ENCODE data around the gene SNX21.
"Not testable (repeated sequence)": the region's sequence is repeated elsewhere in the genome, so short reads cannot be mapped to it uniquely, and the experiment has no call there.

Gene SNX21

DNA sequence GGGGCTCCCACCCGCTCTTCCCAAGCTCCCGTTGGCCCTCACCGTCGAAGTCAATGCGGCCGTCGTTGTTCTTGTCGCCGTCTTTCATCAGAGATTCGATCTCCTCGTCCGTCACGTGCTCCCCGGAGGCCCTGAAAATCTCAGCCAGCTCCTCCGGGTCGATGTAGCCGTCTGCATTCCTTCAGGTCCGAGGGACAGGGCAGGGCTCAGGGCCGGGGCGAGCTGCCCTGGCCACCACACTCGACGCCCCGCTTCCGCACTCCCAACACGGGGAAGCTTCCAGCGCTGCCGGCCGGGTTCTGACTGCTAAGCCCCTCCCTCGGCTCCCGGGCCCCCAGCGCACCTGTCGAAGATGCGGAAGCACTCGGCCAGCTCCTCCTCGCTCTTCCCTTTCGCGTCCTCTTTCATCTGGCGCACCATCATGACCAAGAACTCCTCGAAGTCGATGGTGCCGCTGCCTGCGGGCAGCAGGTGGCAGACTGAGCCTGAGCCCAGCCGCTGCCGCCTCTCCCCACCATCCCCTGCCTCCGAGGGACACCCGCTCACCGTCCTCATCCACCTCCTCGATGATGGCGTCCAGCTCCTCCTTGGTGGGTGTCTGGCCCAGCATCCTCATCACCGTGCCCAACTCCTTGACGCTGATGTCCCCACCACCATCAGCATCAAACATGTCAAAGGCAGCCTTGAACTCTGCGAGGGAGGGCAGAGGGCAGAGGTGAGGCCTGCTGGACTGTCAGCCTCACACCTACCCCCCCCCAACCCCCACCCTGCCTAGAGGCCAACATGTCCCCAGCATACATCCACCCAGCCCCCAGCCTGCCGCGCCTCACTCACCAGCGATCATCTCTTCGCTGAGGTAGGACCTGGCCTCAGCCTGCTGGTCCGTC is 9.4 kb upstream of the SNX21 start:
- DNase-seq (ENCODE audit: low read depth in 2 of 2): peak; percentile 21 to 39

GRCh38 chr20:45826381-45827019 is 7.1 kb upstream of the SNX21 start:
- no peak for DNase-seq (ENCODE audit: low read depth in 2 of 2)

- DNase-seq (ENCODE audit: low read depth in 2 of 2): no peak
Measured at GRCh38 chr20:45827030-45827652, 6.5 kb upstream of the SNX21 start, which contains the start of gene TNNC2. TSS of gene TNNC2 (minus strand) at chr20:45827312. CDS start at chr20:45827248, 64 bp downstream.

- DNase-seq (ENCODE audit: low read depth in 2 of 2): no peak
Measured at GRCh38 chr20:45827712-45828111, 5.9 kb upstream of the SNX21 start.

- DNase-seq (ENCODE audit: low read depth in 2 of 2): no peak
Measured at GRCh38 chr20:45828589-45828988, 5.0 kb upstream of the SNX21 start.

GRCh38 chr20:45829673-45830106 is 3.9 kb upstream of the SNX21 start:
- not testable (repeated sequence) for DNase-seq (ENCODE audit: low read depth in 2 of 2)

DNA sequence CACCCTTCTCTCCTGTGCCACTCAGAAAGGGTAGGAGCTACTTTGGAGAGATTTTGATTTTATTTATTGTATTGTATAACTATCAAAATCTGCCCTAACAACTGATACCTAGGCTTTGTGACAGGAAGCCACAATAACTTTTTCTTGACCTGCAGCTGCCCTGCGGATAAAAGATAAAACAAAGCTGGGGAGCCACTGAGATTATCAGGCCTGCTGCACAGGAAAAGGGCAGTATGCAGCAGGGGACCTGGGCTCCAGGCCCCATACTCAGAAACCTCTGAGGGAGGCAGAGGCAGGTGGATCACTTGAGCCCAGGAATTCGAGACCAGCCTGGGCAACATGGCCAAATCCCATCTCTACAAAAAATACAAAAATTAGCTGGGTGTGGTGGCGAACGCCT is 980 bp upstream of the SNX21 start:
- DNase-seq (ENCODE audit: low read depth in 2 of 2): no peak

DNA sequence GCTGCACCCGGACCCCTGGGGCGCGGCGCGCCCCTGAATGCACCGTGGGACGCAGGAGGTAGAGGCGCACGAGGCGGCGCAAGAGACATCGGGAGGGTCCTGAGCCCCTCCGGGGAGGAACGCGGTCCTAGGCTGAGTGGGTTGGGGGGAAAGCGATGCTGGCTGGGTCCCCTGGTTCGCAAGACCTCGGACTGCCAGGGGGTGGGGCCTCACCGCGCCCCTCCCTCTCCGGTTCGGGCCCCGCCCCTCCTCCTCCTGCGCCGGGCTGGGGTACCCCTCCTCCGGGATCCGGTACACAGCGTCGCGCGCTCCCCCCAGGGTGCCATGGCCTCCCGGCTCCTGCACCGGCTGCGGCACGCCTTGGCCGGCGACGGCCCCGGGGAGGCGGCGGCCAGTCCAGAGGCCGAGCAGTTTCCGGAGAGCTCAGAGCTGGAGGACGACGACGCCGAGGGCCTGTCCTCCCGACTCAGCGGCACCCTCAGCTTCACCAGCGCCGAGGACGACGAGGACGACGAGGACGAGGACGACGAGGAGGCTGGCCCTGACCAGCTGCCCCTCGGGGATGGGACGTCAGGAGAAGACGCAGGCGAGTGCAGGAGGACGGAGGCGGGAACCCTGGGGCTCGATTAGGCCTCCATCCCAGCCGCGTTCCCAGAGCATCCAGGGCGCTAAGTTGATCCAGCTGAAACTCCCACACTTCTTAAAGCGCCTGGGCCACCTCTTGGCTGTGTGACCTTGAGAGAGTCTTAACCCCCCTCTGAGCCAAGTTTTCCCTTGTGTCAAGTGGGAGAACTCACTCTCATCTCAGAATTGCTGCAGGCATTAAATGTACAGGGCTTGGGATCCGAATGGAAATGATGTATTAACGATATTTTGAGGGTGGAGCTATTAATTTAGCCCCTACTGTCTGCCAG is 541 bp downstream of the SNX21 start:
- DNase-seq (ENCODE audit: low read depth in 2 of 2): peak in 1 of 2 donors; percentile 20

GRCh38 chr20:45834797-45835161 is 1.2 kb downstream of the SNX21 start:
- no peak for DNase-seq (ENCODE audit: low read depth in 2 of 2)

DNA sequence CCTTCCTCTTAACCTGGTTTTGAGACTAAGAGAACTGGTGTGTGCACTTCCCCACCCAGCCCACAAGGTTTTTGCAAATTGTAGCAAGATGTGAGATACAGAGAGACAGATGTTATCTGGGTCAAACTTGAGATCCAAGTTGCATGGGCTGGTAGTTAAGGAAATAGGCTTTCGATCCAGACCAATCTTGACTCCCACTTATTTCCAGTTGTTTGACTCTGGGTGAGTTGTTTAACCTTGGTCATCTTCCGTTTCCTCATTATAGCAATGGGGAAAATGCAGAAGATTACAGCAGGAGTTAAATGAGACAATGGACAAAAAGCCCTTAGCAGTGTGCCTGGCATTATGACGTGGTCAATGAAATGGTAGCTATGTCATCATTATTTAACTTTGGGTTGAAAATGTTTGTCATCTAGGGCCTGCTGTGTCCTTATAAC is 1.7 kb downstream of the SNX21 start:
- DNase-seq (ENCODE audit: low read depth in 2 of 2): no peak

GRCh38 chr20:45835825-45836224 is 2.2 kb downstream of the SNX21 start:
- DNase-seq (ENCODE audit: low read depth in 2 of 2): no peak

- no peak for DNase-seq (ENCODE audit: low read depth in 2 of 2)
Measured at GRCh38 chr20:45836841-45837240, 3.2 kb downstream of the SNX21 start.

- no peak for DNase-seq (ENCODE audit: low read depth in 2 of 2)
Measured at GRCh38 chr20:45840700-45841198, 7.2 kb downstream of the SNX21 start.

GRCh38 chr20:45841407-45842129 is 8.0 kb downstream of the SNX21 start:
- DNase-seq (ENCODE audit: low read depth in 2 of 2): no peak

- no peak for DNase-seq (ENCODE audit: low read depth in 2 of 2)
Measured at GRCh38 chr20:45842169-45842812, 8.7 kb downstream of the SNX21 start.

DNA sequence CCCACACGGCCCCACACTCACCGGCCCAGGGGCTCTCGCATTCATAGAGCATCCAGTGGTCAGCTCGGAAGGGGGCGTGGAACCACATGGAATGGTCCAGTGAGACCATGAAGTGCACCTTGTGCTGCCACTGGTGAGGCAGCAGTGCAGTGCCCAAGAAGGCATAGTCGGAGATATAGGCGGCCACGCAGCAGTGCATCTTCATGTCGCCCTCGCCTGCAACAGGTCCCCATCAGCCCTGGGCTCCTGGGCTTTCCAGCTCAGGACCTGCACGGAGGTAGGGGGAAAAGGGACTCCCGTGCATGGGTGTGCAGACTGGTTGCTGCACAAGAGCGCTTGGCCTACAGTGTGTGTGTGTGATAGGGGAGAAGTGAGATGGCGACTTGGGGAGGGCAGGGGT is 9.9 kb downstream of the SNX21 start:
- DNase-seq (ENCODE audit: low read depth in 2 of 2): no peak

DNA sequence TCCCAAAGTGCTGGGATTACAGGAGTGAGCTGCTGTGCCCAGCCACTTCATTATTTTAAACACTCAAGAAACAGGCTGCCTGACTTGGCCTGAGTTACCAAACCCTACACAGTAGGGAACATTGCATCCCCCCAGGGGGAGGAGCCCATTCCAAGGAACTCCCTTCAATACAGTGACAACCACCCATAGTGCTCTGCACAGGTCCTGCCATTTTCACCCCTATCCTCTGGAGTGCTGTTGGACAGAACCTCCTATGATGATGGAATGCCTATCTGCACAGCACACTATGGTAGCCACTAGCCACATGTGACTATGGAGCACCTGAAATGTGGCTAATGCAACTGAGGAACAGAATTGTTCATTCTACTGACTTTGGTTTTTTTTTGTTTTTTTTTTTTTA is 11.9 kb downstream of the SNX21 start:
- no peak for DNase-seq (ENCODE audit: low read depth in 2 of 2)

DNA sequence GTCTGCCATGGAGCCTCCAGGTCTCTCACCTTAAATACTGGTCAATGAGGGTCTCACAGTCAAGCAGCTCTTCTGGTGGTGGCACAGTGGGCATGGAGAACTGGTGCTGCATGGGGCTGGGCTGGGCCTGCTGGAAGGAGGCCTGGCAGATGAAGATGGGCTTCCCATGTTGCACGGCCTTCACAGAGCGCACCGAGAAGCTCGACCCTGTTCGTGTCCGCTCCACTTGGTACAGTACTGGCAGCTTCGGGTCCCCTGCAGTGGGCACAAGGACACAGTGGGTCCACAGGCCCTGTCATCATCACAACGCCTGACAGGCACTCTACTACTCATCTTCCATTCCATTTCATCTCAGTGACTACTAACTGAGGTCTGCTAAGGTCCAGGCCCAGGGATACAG is 14.8 kb downstream of the SNX21 start:
- no peak for DNase-seq (ENCODE audit: low read depth in 2 of 2)

- DNase-seq (ENCODE audit: low read depth in 2 of 2): no peak
Measured at GRCh38 chr20:45848969-45849582, 15.5 kb downstream of the SNX21 start.

GRCh38 chr20:45850238-45850637 is 16.6 kb downstream of the SNX21 start:
- DNase-seq (ENCODE audit: low read depth in 2 of 2): no peak

All from stimulated activated CD8-positive, alpha-beta memory T cell treated with anti-CD3 and anti-CD28 coated beads, Interleukin-7, amount 100 ng/mL, for 4 hours (primary cell).